AG10803 (cell line): Measurements from ENCODE around the gene GJA9.
"Not testable (repeated sequence)": the region's sequence is repeated elsewhere in the genome, so short reads cannot be mapped to it uniquely, and the experiment has no call there.

Experiments
- DNase-seq: peaks from one replicate; pipeline ENCODE4 v3.0.0; 2010; ENCODE audit warnings: low read depth
- H3K4me3 ChIP-seq: 2 replicates; pipeline ENCODE4 v1.5.1; 2011; ENCODE audit warnings: mild to moderate bottlenecking, low read length, control low read depth
- CTCF ChIP-seq: conservative IDR thresholded peaks from 2 replicates; pipeline ENCODE4 v1.5.1; 2011; ENCODE audit warnings: mild to moderate bottlenecking, low read length, control low read depth, inconsistent platforms

GJA9 gene

GRCh38 chr1:38860454-38860795 lies 21.0 kb downstream of the GJA9 start:
- TF ChIP-seq CTCF = no peak
- no peak for DNase-seq
- H3K4me3 ChIP-seq = peak overlapping the region; percentile 94

GRCh38 chr1:38859561-38860453 lies 21.6 kb downstream of the GJA9 start, which contains the start of gene RRAGC:
RRAGC (minus strand) TSS chr1:38859772; CDS start chr1:38859646, 126 bp downstream.
- no peak for TF ChIP-seq CTCF
- peak within 1 kb of the TSS; percentile 94 for H3K4me3 ChIP-seq
- DNase-seq = peak; percentile 98

- peak overlapping the region; percentile 89 for H3K4me3 ChIP-seq
- no peak for TF ChIP-seq CTCF
- DNase-seq = peak; percentile 61
Measured at GRCh38 chr1:38858833-38859560, 22.4 kb downstream of the GJA9 start.

- DNase-seq = no peak
- no peak for TF ChIP-seq CTCF
- H3K4me3 ChIP-seq = no peak overlapping the region
Measured at GRCh38 chr1:38852780-38853179, 28.6 kb downstream of the GJA9 start.

- DNase-seq = no peak
- TF ChIP-seq CTCF = no peak
- no peak overlapping the region for H3K4me3 ChIP-seq
Measured at GRCh38 chr1:38848071-38848470, 33.3 kb downstream of the GJA9 start.

- DNase-seq = no peak
- TF ChIP-seq CTCF = no peak
- no peak overlapping the region for H3K4me3 ChIP-seq
Measured at GRCh38 chr1:38846210-38846609, 35.2 kb downstream of the GJA9 start.

GRCh38 chr1:38845088-38845487 lies 36.3 kb downstream of the GJA9 start:
- not testable (repeated sequence) for DNase-seq, H3K4me3 ChIP-seq
